IMR-90 (cell line): Measurements from ENCODE around the gene ECI2. TPM values are rescaled to one million over a fixed set of nuclear protein-coding genes. Genes with fewer than 3 reads are reported as not detected.

ENCODE experiments used
- ATAC-seq: fragments of 200-7000 bp; cut with Tn5 transposase; 2 replicates; pipeline ENCODE4 v1.9.1; 2020; ENCODE audit warnings: low read depth, mild to moderate bottlenecking, moderate library complexity
- BruUV-seq: library from RNA; stranded (reverse); fragments of 400-500 nt; replicated peaks from 2 replicates; lab custom pipeline; 2021; lab: Mats Ljungman, UMichigan
- CTCF ChIA-PET: fragments of 300-600 bp; formaldehyde crosslinking; extraction: SDS; loops from one replicate; lab custom pipeline; 2021; ENCODE audit warnings: antibody characterized with exemption; lab: Yijun Ruan, JAX
- POLR2A ChIA-PET: fragments of 300-600 bp; sonication (Branson Sonifier 250); formaldehyde crosslinking; loops from one replicate; lab custom pipeline; 2022; ENCODE audit warnings: antibody characterized with exemption; ENCODE audit not compliant: unreplicated experiment; lab: Charles Lee
- DNase-seq: peaks from one replicate; pipeline ENCODE4 v3.0.0; 2013
- H2AFZ ChIP-seq: replicated peaks from 2 replicates; pipeline ENCODE3; 2013; ENCODE audit warnings: low read length, mild to moderate bottlenecking; ENCODE audit not compliant: poor library complexity
- H2AK5ac ChIP-seq: 2 replicates; pipeline ENCODE4 v1.6.1; 2013; ENCODE audit warnings: low read depth, low read length, inconsistent platforms
- H2AK9ac ChIP-seq: replicated peaks from 2 replicates; pipeline ENCODE3; 2013; ENCODE audit warnings: mild to moderate bottlenecking, low read depth, low read length, moderate library complexity; ENCODE audit not compliant: poor library complexity
- H2BK120ac ChIP-seq: 2 replicates; pipeline ENCODE4 v1.6.1; 2013; ENCODE audit warnings: low read depth, low read length, inconsistent platforms
- H2BK15ac ChIP-seq: 3 replicates; pipeline ENCODE4 v1.6.1; 2013; ENCODE audit warnings: low read depth, low read length, inconsistent platforms
- H2BK20ac ChIP-seq: 2 replicates; pipeline ENCODE4 v1.6.1; 2013; ENCODE audit warnings: low read depth, mild to moderate bottlenecking, inconsistent platforms, low read length, moderate library complexity
- H2BK5ac ChIP-seq: 2 replicates; pipeline ENCODE4 v1.6.1; 2013; ENCODE audit warnings: mild to moderate bottlenecking, low read depth, low read length, inconsistent platforms; ENCODE audit not compliant: poor library complexity, severe bottlenecking
- H3K14ac ChIP-seq: replicated peaks from 2 replicates; pipeline ENCODE4 v1.6.1; 2013; ENCODE audit warnings: low read depth, low read length, inconsistent platforms
- H3K18ac ChIP-seq: 2 replicates; pipeline ENCODE4 v1.6.1; 2013; ENCODE audit warnings: low read depth, low read length, control low read depth
- H3K23ac ChIP-seq: 2 replicates; pipeline ENCODE4 v1.6.1; 2013; ENCODE audit warnings: low read depth, low read length, inconsistent platforms
- H3K27ac ChIP-seq: 2 replicates; pipeline ENCODE4 v1.5.1; 2013; ENCODE audit warnings: mild to moderate bottlenecking, control low read depth, low read length; ENCODE audit not compliant: insufficient read depth
- H3K27me3 ChIP-seq: 2 replicates; pipeline ENCODE4 v1.6.1; 2013; ENCODE audit warnings: low read length; ENCODE audit not compliant: control insufficient read depth, insufficient read depth
- H3K36me3 ChIP-seq: 2 replicates; pipeline ENCODE4 v1.6.1; 2013; ENCODE audit warnings: low read length, mixed read lengths; ENCODE audit not compliant: control insufficient read depth, insufficient read depth
- H3K4ac ChIP-seq: 2 replicates; pipeline ENCODE4 v1.6.1; 2013; ENCODE audit warnings: low read depth, low read length, inconsistent platforms
- H3K4me1 ChIP-seq: 2 replicates; pipeline ENCODE4 v1.6.1; 2013; ENCODE audit warnings: low read length, mixed read lengths; ENCODE audit not compliant: control insufficient read depth, insufficient read depth
- H3K4me2 ChIP-seq: 2 replicates; pipeline ENCODE4 v1.6.1; 2013; ENCODE audit warnings: low read depth, mild to moderate bottlenecking, control low read depth, low read length, moderate library complexity
- H3K4me3 ChIP-seq: 2 replicates; pipeline ENCODE4 v1.5.1; 2013; ENCODE audit warnings: low read depth, mild to moderate bottlenecking, control low read depth, low read length, moderate library complexity; ENCODE audit not compliant: insufficient read depth
- H3K56ac ChIP-seq: 2 replicates; pipeline ENCODE4 v1.6.1; 2013; ENCODE audit warnings: low read length, inconsistent platforms; ENCODE audit not compliant: insufficient read depth; ENCODE audit errors: extremely low read depth
- H3K79me1 ChIP-seq, 2 experiments: 2 replicates each; pipeline ENCODE4 v1.6.1; 2013; ENCODE audit warnings: low read length in 2 of 2, inconsistent platforms in 1 of 2, low read depth in 1 of 2
- H3K9ac ChIP-seq: 2 replicates; pipeline ENCODE4 v1.6.1; 2013; ENCODE audit warnings: low read depth, low read length, control low read depth
- H3K9me1 ChIP-seq: 2 replicates; pipeline ENCODE4 v1.6.1; 2013; ENCODE audit warnings: low read length, inconsistent platforms; ENCODE audit not compliant: insufficient read depth
- H3K9me3 ChIP-seq: 2 replicates; pipeline ENCODE4 v1.6.1; 2013; ENCODE audit warnings: low read length; ENCODE audit not compliant: control insufficient read depth, insufficient read depth
- H4K20me1 ChIP-seq: 2 replicates; pipeline ENCODE4 v1.6.1; 2013; ENCODE audit warnings: low read length, inconsistent platforms; ENCODE audit not compliant: insufficient read depth
- H4K5ac ChIP-seq: 2 replicates; pipeline ENCODE4 v1.6.1; 2013; ENCODE audit warnings: mild to moderate bottlenecking, low read depth, low read length, control low read depth
- H4K8ac ChIP-seq, 2 experiments: 2 replicates each; pipeline ENCODE4 v1.6.1; 2013; ENCODE audit warnings: low read depth in 2 of 2, low read length in 2 of 2, control low read depth in 1 of 2, inconsistent platforms in 1 of 2
- H4K91ac ChIP-seq: 2 replicates; pipeline ENCODE4 v1.6.1; 2013; ENCODE audit warnings: low read depth, low read length, inconsistent platforms; ENCODE audit not compliant: insufficient read depth
- CEBPB ChIP-seq: IDR thresholded peaks from 2 replicates; pipeline ENCODE4 v1.6.1; 2012; ENCODE audit warnings: low read depth, low read length, improper control_type of control experiment
- RFX5 ChIP-seq: IDR thresholded peaks from 2 replicates; pipeline ENCODE4 v1.8.0; 2012; ENCODE audit warnings: low read depth, mild to moderate bottlenecking, low read length, moderate library complexity
- dilution Hi-C: fragments of 300-500 bp; cut with HindIII; formaldehyde crosslinking; loops from one replicate; pipeline ENCODE4 v1.14.3; 2018; ENCODE audit warnings: low sequenced_read_pairs; ENCODE audit not compliant: unreplicated experiment
- in situ Hi-C: fragments of 300-500 bp; cut with MboI; formaldehyde crosslinking; loops from 3 replicates; pipeline ENCODE4 v1.14.3; 2019; ENCODE audit warnings: low sequenced_read_pairs, inconsistent platforms, mixed read lengths
- intact Hi-C: fragments of 100-400 bp; cut with micrococcal nuclease; formaldehyde crosslinking; loops from 2 replicates; pipeline ENCODE4 v1.10.0; 2022
- polyA plus RNA-seq, 3 experiments: library from polyadenylated mRNA; depleted of rRNA; stranded (reverse); fragments of >200 nt; gene quantifications; 2 replicates each; pipeline ENCODE4 v1.2.3, GENCODE V29; 2012; ENCODE audit warnings: low replicate concordance in 1 of 3
- total RNA-seq: library from RNA; depleted of rRNA; stranded (reverse); fragments of >200 nt; gene quantifications from 2 replicates; pipeline ENCODE4 v1.2.3, GENCODE V29; 2012

The ECI2 gene
- total and polyA plus RNA-seq, 2 of the 4 experiments (the other 2 are of a cell fraction): 64.1 to 152 TPM

DNA sequence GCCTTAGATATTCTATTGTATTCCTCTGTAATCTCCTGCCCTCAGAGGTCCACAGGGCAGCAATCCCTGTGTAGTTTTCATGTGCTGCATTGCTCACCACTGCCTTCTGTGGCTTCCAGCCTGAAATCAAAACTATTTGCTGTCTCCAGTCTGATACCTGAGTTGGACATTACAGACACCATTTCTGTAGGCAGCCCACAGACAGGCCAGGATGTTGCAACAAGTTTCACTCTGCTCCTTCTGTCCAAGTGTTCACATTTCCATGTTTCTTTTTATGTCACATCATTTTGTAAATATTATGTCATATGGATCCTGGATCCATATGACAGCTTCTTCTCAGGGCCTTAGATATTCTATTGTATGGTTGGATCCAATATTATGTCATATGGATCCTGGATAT lies 21.7 kb downstream of the ECI2 start:
- no peak overlapping the region for H3K56ac ChIP-seq
- H3K4me1 ChIP-seq: no peaks in the 10 kb centered on the region; the same call in 1 of the 2 replicates
- no peak overlapping the region for H2AK9ac ChIP-seq
- peaks cover 8% of the 10 kb centered on the region for H3K9me3 ChIP-seq
- H2BK5ac ChIP-seq: no peak overlapping the region
- peaks cover 6% of the 10 kb centered on the region; the same call in 1 of the 2 replicates for H3K9me1 ChIP-seq
- H3K4me2 ChIP-seq: no peak overlapping the region
- H2BK20ac ChIP-seq: no peak overlapping the region
- peak; percentile 21; the same call in 1 of the 2 replicates for ATAC-seq
- no peak overlapping the region for H3K23ac ChIP-seq
- CTCF ChIA-PET: no interaction called here
- H2AFZ ChIP-seq: no peak overlapping the region
- H3K14ac ChIP-seq: no peak overlapping the region
- H2AK5ac ChIP-seq: no peak overlapping the region
- no TSS peak for BruUV-seq
- intact Hi-C loops (no loop called here), dilution Hi-C loops (no loop called here), in situ Hi-C loops (no loop called here)
- no peak overlapping the region for H4K91ac ChIP-seq
- no peak overlapping the region for H2BK15ac ChIP-seq
- H3K9ac ChIP-seq: no peak overlapping the region
- TF ChIP-seq CEBPB: peak; percentile 17; the same call in 1 of the 2 replicates
- TF ChIP-seq RFX5: no peak
- no peak overlapping the region for H2BK120ac ChIP-seq
- no peak overlapping the region for H3K4me3 ChIP-seq
- POLR2A ChIA-PET: no interaction called here
- H3K18ac ChIP-seq: no peak overlapping the region
- no peaks in the 10 kb centered on the region for H4K20me1 ChIP-seq
- peaks cover under 1% of the 10 kb centered on the region for H3K27me3 ChIP-seq
- no peak overlapping the region for H3K4ac ChIP-seq
- H3K79me1 ChIP-seq: no peaks in the 10 kb centered on the region
- no peak overlapping the region for H3K27ac ChIP-seq
- H4K8ac ChIP-seq: no peak overlapping the region
- no peak overlapping the region for H4K5ac ChIP-seq
- peaks cover 20% of the 10 kb centered on the region for H3K36me3 ChIP-seq
- peak; percentile 12 for DNase-seq
